Neural cell (in vitro differentiated cells): ENCODE data around the gene USP36.

ENCODE experiments used
- MXI1 ChIP-seq: fragments of 450-650 bp; conservative IDR thresholded peaks from 2 replicates; pipeline ENCODE4 v1.6.1; 2014; ENCODE audit warnings: antibody characterized with exemption, mild to moderate bottlenecking; ENCODE audit not compliant: poor library complexity, severe bottlenecking
- POLR2AphosphoS5 ChIP-seq: IDR thresholded peaks from 2 replicates; pipeline ENCODE4 v1.6.1; 2012
- RAD21 ChIP-seq: fragments of 450-650 bp; conservative IDR thresholded peaks from 2 replicates; pipeline ENCODE4 v1.6.1; 2014; ENCODE audit warnings: antibody characterized with exemption, mild to moderate bottlenecking, moderate library complexity
- SMC3 ChIP-seq: fragments of 450-650 bp; conservative IDR thresholded peaks from 2 replicates; pipeline ENCODE4 v1.6.1; 2014; ENCODE audit warnings: antibody characterized with exemption, mild to moderate bottlenecking, moderate library complexity; ENCODE audit not compliant: poor library complexity
- TAF1 ChIP-seq: IDR thresholded peaks from 2 replicates; pipeline ENCODE4 v1.6.1; 2012; ENCODE audit warnings: low read depth
- TF ChIP-seq, protein P1 (sequence below): fragments of 450-650 bp; IDR thresholded peaks from 2 replicates; pipeline ENCODE4 v1.5.1; 2014; ENCODE audit warnings: antibody characterized with exemption, mild to moderate bottlenecking, moderate library complexity; ENCODE audit not compliant: poor library complexity, severe bottlenecking

GRCh38 chr17:78788451-78788850 is 52.2 kb downstream of the USP36 start:
- TF ChIP-seq, protein P1, sequence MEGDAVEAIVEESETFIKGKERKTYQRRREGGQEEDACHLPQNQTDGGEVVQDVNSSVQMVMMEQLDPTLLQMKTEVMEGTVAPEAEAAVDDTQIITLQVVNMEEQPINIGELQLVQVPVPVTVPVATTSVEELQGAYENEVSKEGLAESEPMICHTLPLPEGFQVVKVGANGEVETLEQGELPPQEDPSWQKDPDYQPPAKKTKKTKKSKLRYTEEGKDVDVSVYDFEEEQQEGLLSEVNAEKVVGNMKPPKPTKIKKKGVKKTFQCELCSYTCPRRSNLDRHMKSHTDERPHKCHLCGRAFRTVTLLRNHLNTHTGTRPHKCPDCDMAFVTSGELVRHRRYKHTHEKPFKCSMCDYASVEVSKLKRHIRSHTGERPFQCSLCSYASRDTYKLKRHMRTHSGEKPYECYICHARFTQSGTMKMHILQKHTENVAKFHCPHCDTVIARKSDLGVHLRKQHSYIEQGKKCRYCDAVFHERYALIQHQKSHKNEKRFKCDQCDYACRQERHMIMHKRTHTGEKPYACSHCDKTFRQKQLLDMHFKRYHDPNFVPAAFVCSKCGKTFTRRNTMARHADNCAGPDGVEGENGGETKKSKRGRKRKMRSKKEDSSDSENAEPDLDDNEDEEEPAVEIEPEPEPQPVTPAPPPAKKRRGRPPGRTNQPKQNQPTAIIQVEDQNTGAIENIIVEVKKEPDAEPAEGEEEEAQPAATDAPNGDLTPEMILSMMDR = no peak
- TF ChIP-seq POLR2AphosphoS5 (no peak), TAF1 (no peak), RAD21 (no peak), MXI1 (no peak), SMC3 (no peak)
